PFSK-1 (cell line): ENCODE measurements around the gene CORIN.

ENCODE experiments used
- FOXP2 ChIP-seq: optimal IDR thresholded peaks from 2 replicates; pipeline ENCODE3; 2011; ENCODE audit warnings: borderline replicate concordance, control low read depth, inconsistent platforms; ENCODE audit not compliant: insufficient read depth; ENCODE audit errors: extremely low read length, extremely low read depth
- POLR2AphosphoS5 ChIP-seq: IDR thresholded peaks from 2 replicates; pipeline ENCODE4 v1.6.1; 2012; ENCODE audit warnings: low read depth, mild to moderate bottlenecking, control low read depth, low read length, moderate library complexity
- SIN3A ChIP-seq: IDR thresholded peaks from 2 replicates; pipeline ENCODE4 v1.6.1; 2012; ENCODE audit warnings: mild to moderate bottlenecking, low read length, moderate library complexity, borderline replicate concordance; ENCODE audit not compliant: insufficient read depth
- TAF1 ChIP-seq: IDR thresholded peaks from 2 replicates; pipeline ENCODE4 v1.6.1; 2012; ENCODE audit warnings: low read length, control low read depth, borderline replicate concordance; ENCODE audit not compliant: insufficient read depth
- TF ChIP-seq, protein P1 (sequence below), 2 experiments: IDR thresholded peaks; 2 replicates each; pipeline versions ENCODE4 v1.6.1 to v1.8.0; 2011 to 2012; ENCODE audit warnings: low read depth in 2 of 2, low read length in 2 of 2, control low read depth in 1 of 2, inconsistent platforms in 1 of 2, mild to moderate bottlenecking in 1 of 2, moderate library complexity in 1 of 2; ENCODE audit not compliant: insufficient read depth in 1 of 2

CORIN gene

DNA sequence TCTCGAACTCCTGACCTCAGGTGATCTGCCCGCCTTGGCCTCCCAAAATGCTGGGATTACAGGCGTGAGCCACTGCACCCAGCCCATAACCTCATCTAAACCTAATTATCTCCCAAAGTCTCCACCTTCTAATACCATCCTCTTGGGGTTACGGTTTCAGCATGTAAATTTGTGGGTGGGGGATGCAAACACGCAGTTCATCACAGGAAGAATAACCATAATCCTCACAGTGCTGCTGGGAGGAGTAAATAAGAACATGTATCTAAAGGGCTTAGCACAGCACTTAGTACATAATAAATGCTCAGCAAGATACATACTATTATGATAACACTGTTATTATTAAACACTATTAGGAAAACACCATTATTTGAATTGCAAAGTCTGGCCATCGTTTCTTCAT, 116.4 kb downstream of the CORIN start:
- TF ChIP-seq, protein P1, sequence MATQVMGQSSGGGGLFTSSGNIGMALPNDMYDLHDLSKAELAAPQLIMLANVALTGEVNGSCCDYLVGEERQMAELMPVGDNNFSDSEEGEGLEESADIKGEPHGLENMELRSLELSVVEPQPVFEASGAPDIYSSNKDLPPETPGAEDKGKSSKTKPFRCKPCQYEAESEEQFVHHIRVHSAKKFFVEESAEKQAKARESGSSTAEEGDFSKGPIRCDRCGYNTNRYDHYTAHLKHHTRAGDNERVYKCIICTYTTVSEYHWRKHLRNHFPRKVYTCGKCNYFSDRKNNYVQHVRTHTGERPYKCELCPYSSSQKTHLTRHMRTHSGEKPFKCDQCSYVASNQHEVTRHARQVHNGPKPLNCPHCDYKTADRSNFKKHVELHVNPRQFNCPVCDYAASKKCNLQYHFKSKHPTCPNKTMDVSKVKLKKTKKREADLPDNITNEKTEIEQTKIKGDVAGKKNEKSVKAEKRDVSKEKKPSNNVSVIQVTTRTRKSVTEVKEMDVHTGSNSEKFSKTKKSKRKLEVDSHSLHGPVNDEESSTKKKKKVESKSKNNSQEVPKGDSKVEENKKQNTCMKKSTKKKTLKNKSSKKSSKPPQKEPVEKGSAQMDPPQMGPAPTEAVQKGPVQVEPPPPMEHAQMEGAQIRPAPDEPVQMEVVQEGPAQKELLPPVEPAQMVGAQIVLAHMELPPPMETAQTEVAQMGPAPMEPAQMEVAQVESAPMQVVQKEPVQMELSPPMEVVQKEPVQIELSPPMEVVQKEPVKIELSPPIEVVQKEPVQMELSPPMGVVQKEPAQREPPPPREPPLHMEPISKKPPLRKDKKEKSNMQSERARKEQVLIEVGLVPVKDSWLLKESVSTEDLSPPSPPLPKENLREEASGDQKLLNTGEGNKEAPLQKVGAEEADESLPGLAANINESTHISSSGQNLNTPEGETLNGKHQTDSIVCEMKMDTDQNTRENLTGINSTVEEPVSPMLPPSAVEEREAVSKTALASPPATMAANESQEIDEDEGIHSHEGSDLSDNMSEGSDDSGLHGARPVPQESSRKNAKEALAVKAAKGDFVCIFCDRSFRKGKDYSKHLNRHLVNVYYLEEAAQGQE (IDR thresholded peaks at IDR 0.05; ENCODE audit: insufficient read depth in 1 of 2, low read depth in 2 of 2, low read length in 2 of 2), result no peak
- no peak for TF ChIP-seq SIN3A
- no peak for TF ChIP-seq TAF1
- no peak for TF ChIP-seq POLR2AphosphoS5
- no peak for TF ChIP-seq FOXP2

DNA sequence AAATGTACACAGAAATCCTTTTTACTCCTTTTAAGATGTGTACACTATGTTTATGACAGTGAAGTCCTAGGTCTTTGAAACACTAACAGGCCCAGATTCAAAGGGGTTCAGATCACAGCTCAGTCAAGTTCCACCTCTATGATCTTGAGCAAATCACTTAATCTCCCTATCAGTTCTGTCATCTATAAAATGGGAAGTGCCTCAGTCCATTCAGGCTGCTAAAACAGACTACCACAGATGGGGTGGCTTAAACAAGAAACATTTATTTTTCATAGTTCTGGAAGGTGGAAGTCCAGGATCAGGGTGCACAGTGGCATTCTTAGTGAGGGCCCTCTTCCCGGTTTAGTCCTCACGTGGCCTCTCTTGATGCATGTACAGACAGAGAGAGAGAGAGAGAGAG, 117.1 kb downstream of the CORIN start:
- TF ChIP-seq POLR2AphosphoS5 (no peak), FOXP2 (no peak)

DNA sequence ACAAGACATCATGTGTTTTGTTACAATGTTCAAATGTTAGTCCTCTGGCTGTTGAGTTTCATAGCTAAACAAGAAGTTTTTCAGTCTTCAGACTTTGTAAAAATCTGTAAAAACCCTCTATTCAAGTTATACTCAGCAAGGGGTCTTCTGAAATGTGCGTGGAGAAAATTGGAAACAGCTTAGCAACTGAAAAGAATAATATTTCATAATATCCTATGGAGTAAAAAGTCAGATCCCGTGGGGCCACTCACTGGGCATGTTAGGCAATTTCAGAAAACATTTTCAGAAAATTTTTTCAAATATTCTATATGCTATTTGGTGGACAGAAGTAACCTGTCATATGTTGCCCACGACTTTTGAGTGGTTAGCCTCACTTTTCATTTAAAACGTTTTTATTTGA, 118.3 kb downstream of the CORIN start:
- TF ChIP-seq POLR2AphosphoS5, result no peak
- TF ChIP-seq FOXP2, result no peak
- TF ChIP-seq, protein P1 (IDR thresholded peaks at IDR 0.05; ENCODE audit: insufficient read depth in 1 of 2, low read depth in 2 of 2, low read length in 2 of 2), result no peak
- TF ChIP-seq SIN3A, result no peak
- TF ChIP-seq TAF1, result no peak

DNA sequence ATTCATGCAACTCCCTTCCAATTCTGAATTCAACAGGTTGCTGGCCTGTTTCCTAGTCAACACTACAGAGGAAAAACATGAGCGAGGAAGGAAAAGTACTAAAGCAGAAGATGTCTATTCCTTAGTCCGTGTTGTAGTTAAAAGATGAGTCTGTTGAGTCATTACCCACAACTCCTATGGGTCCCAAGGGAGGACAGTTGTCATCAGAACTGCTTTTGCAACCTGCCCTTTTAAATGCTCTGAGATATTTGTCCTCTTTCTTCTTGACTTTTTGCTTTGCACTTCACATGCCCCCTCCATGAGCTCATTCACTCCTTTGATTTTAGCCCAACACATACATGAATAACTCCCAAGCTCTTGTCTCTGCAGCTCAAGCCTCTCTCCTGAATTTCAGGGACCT, 119.2 kb downstream of the CORIN start:
- TF ChIP-seq POLR2AphosphoS5 (no peak), FOXP2 (no peak), TAF1 (no peak), SIN3A (no peak)
- TF ChIP-seq, protein P1 (IDR thresholded peaks at IDR 0.05; ENCODE audit: insufficient read depth in 1 of 2, low read depth in 2 of 2, low read length in 2 of 2), result no peak

DNA sequence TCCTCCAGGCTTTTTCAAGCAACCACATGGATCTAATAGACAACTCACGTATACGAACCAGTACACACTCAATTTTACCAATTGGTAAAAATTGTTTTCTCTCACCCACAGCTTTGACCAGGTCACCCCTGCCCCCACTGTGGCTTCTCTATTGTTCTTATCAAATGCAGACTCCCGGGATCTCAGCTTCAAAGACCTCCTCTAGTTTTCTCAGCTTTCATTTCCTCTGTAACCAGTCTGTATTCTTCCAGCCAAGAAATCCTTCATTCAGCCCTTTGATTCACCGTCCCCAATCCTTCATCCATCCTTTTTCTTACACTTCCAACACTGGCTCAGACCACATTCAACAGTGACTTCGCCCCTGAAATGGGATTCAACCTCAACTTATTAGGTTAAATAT, 120.7 kb downstream of the CORIN start:
- no peak for TF ChIP-seq TAF1
- no peak for TF ChIP-seq SIN3A
- no peak for TF ChIP-seq FOXP2

DNA sequence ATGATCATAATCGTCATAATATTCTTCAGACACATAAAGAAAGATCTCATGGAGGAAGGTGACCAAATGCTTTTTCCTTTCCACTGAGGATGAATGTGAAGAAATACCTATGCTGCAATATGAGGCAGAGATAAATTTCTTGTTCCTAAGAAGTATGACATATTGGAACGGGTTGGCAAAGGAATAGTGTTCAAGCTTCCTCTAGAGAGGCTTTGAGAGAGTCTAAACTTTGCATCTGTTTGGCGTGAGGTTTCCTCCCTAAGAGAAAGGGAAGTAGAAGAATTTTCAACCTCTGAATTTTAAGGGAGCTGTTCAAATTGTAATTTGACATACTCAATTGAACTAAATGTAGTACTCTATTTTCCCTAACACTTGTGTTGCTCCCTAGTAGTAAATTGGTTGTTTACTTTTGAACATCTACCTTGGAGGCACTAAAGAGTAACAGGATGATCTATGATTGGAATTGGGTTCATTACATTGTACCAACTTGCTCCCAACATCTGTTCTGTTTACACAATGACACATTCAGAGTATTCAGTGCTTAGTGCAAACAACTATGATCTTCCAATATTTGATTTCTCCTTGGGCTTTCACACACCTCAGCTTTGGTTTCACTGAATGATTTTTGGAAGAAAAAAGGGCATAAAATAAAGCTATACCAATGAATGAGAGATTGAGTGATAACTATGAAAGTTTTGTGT, 122.0 kb downstream of the CORIN start:
- TF ChIP-seq TAF1, result no peak
- TF ChIP-seq, protein P1 (IDR thresholded peaks at IDR 0.05; ENCODE audit: insufficient read depth in 1 of 2, low read depth in 2 of 2, low read length in 2 of 2), result no peak
- no peak for TF ChIP-seq FOXP2
- TF ChIP-seq POLR2AphosphoS5, result no peak
- no peak for TF ChIP-seq SIN3A
